Tibial nerve (tissue), 4 donors: ENCODE measurements around the gene HDGFL3.

Experiments
- CTCF ChIP-seq, 5 experiments: fragments of 200-600 bp in 3 of 5; fragments of 450-650 bp in 2 of 5; sonication (generic) in 3 of 5; IDR thresholded peaks; one replicate each; pipeline ENCODE4 v1.5.1; 2016 to 2019; ENCODE audit warnings: antibody characterized with exemption in 5 of 5, mild to moderate bottlenecking in 3 of 5, moderate library complexity in 2 of 5
- EP300 ChIP-seq, 2 donors: sonication (generic); formaldehyde crosslinking; IDR thresholded peaks; one replicate each; pipeline ENCODE4 v1.6.1; 2017; ENCODE audit warnings: antibody characterized with exemption in 2 of 2, mild to moderate bottlenecking in 1 of 2
- POLR2A ChIP-seq, 2 donors: fragments of 450-650 bp; IDR thresholded peaks; one replicate each; pipeline ENCODE4 v1.6.1; 2017; ENCODE audit warnings: antibody characterized with exemption in 2 of 2, mild to moderate bottlenecking in 2 of 2, moderate library complexity in 2 of 2

GRCh38 chr15:83112956-83113299 lies 94.7 kb downstream of the HDGFL3 start:
- TF ChIP-seq CTCF (IDR thresholded peaks at IDR 0.05) (no peak), POLR2A (IDR thresholded peaks at IDR 0.05) (no peak), EP300 (IDR thresholded peaks at IDR 0.05) (no peak)
